Duodenal mucosa (tissue), 2 donors: ENCODE measurements around the gene SLC35F6.

Experiments used
- H3K27ac ChIP-seq: one replicate; pipeline ENCODE4 v1.7.0; 2013; ENCODE audit warnings: low read depth, low read length
- H3K27me3 ChIP-seq, 2 donors: one replicate each; pipeline ENCODE4 v1.7.0; 2013; ENCODE audit warnings: low read length in 2 of 2, control low read depth in 1 of 2; ENCODE audit not compliant: insufficient read depth in 2 of 2, control insufficient read depth in 1 of 2
- H3K36me3 ChIP-seq, 2 donors: one replicate each; pipeline ENCODE4 v1.7.0; 2013; ENCODE audit warnings: low read length in 2 of 2, control low read depth in 1 of 2; ENCODE audit not compliant: insufficient read depth in 2 of 2, control insufficient read depth in 1 of 2
- H3K4me1 ChIP-seq, 2 donors: one replicate each; pipeline ENCODE4 v1.7.0; 2013; ENCODE audit warnings: low read length in 2 of 2, control low read depth in 1 of 2; ENCODE audit not compliant: insufficient read depth in 2 of 2, control insufficient read depth in 1 of 2
- H3K4me3 ChIP-seq, 2 donors: one replicate each; pipeline ENCODE4 v1.7.0; 2013; ENCODE audit warnings: low read length in 2 of 2, low read depth in 1 of 2
- H3K9ac ChIP-seq, 2 donors: one replicate each; pipeline ENCODE4 v1.7.0; 2013; ENCODE audit warnings: low read length in 2 of 2, low read depth in 1 of 2
- H3K9me3 ChIP-seq, 2 donors: one replicate each; pipeline ENCODE4 v1.7.0; 2013; ENCODE audit warnings: low read length in 2 of 2, control low read depth in 1 of 2; ENCODE audit not compliant: control insufficient read depth in 1 of 2

The SLC35F6 gene

GRCh38 chr2:26818972-26819371 is 54.9 kb downstream of the SLC35F6 start:
- Histone ChIP-seq H3K27ac (no peak overlapping the region), H3K9ac (no peak overlapping the region), H3K27me3 (peaks cover 0 to 3% of the 10 kb centered on the region in 2 donors), H3K9me3 (no peaks in the 10 kb centered on the region), H3K4me3 (no peak overlapping the region), H3K4me1 (no peaks in the 10 kb centered on the region), H3K36me3 (no peaks in the 10 kb centered on the region)

DNA sequence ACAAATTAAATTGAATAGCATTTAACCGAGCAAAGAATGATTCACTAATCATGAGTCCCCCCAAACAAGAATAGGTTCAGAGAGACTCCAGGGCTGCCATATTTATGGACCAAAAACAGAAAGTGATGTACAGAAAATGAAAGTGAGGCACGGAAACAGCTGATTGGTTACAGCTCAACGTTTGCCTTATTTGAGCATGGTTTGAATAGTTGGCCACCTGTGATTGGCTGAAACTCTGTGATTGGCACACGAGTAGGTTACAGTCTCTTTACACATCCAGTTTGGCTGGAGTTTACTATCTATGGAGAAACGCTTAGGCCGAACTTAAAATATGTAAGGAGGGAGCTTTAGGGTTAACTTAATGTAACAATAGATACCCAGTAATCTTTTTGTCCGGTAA is 56.8 kb downstream of the SLC35F6 start:
- H3K4me1 ChIP-seq = no peaks in the 10 kb centered on the region
- no peak overlapping the region for H3K4me3 ChIP-seq
- H3K9me3 ChIP-seq = no peaks in the 10 kb centered on the region
- H3K27ac ChIP-seq = no peak overlapping the region
- H3K36me3 ChIP-seq = no peaks in the 10 kb centered on the region
- H3K27me3 ChIP-seq = peaks cover 0 to 3% of the 10 kb centered on the region in 2 donors
- H3K9ac ChIP-seq = no peak overlapping the region

GRCh38 chr2:26822877-26823276 is 58.8 kb downstream of the SLC35F6 start:
- Histone ChIP-seq H3K36me3 (no peaks in the 10 kb centered on the region), H3K9ac (no peak overlapping the region), H3K4me1 (no peaks in the 10 kb centered on the region), H3K9me3 (no peaks in the 10 kb centered on the region), H3K27ac (no peak overlapping the region), H3K27me3 (no peaks in the 10 kb centered on the region), H3K4me3 (no peak overlapping the region)
